ENCODE results near the gene ATP2C2.

The ATP2C2 gene

GRCh38 chr16:84479716-84480450 lies 111.5 kb downstream of the ATP2C2 start:
- DNase-seq: no peak

- no peak for DNase-seq
Observed at GRCh38 chr16:84481051-84481735, 112.9 kb downstream of the ATP2C2 start.

- no peak for DNase-seq
Observed at GRCh38 chr16:84482001-84482891, 113.9 kb downstream of the ATP2C2 start.

GRCh38 chr16:84482951-84483881 lies 114.9 kb downstream of the ATP2C2 start:
- DNase-seq: no peak

- no peak for DNase-seq
Observed at GRCh38 chr16:84483882-84484565, 115.7 kb downstream of the ATP2C2 start.

- peak; percentile 67 for DNase-seq
Observed at GRCh38 chr16:84484579-84485254, 116.4 kb downstream of the ATP2C2 start.

GRCh38 chr16:84485255-84486010 lies 117.1 kb downstream of the ATP2C2 start:
- no peak for DNase-seq

GRCh38 chr16:84486126-84486525 lies 117.8 kb downstream of the ATP2C2 start:
- no peak for DNase-seq

- no peak for DNase-seq
Observed at GRCh38 chr16:84486551-84487235, 118.4 kb downstream of the ATP2C2 start.

GRCh38 chr16:84487358-84487757 lies 119.0 kb downstream of the ATP2C2 start:
- DNase-seq: no peak

- no peak for DNase-seq
Observed at GRCh38 chr16:84489131-84489530, 120.8 kb downstream of the ATP2C2 start.

GRCh38 chr16:84495506-84495905 lies 127.2 kb downstream of the ATP2C2 start:
- no peak for DNase-seq

- DNase-seq: no peak
Observed at GRCh38 chr16:84496991-84497390, 128.7 kb downstream of the ATP2C2 start.

GRCh38 chr16:84497418-84498222 lies 129.3 kb downstream of the ATP2C2 start:
- no peak for DNase-seq

GRCh38 chr16:84498223-84498610 lies 129.9 kb downstream of the ATP2C2 start:
- no peak for DNase-seq

GRCh38 chr16:84498859-84499620 lies 130.7 kb downstream of the ATP2C2 start:
- DNase-seq: no peak

GRCh38 chr16:84499638-84500037 lies 131.3 kb downstream of the ATP2C2 start:
- DNase-seq: no peak

- no peak for DNase-seq
Observed at GRCh38 chr16:84500531-84500930, 132.2 kb downstream of the ATP2C2 start.
